ENCODE measurements around the gene ESYT3.

DNA sequence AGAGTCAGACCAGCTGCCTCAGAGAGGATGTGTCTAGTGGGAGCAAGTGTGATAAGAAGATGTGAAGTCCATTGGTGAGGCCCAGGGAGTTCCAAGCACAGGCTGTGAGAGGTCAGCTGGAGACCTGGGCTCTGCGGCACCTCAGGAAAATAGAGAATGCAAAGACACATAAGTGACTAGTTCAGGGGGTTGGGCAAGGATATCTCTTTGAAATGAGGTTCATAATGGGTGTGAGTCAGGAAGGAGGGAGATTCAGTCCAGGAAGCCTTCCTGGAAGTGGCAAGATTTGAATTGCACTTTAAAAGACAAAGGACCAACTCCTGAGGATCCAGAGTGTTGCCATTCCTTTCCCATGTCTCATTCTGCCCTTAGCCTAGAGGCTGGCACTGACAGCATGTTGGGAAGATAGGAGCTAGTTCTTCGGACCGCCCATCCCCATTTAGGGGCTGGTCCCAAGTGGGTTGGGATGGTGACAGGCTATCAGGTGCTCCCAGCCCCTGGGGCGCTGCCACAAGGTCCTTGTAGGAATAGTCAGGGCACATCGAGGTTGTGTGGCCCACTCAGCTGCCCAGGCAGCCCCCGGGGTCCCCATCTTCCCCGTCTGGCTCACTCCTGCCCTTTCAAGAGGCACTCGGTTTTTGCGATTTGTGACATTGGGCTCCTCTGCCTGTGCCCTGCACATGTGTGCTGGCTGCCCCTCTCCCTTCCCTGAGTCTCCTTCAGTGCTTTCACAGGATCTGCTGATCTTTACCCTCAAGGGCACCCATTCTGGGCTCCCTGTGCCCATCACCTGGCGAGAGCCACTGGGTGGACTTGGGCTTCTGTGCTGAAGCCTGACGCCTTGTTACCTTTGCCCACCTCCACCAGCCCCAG is 23.7 kb downstream of the ESYT3 start:
- TF ChIP-seq, protein P1, sequence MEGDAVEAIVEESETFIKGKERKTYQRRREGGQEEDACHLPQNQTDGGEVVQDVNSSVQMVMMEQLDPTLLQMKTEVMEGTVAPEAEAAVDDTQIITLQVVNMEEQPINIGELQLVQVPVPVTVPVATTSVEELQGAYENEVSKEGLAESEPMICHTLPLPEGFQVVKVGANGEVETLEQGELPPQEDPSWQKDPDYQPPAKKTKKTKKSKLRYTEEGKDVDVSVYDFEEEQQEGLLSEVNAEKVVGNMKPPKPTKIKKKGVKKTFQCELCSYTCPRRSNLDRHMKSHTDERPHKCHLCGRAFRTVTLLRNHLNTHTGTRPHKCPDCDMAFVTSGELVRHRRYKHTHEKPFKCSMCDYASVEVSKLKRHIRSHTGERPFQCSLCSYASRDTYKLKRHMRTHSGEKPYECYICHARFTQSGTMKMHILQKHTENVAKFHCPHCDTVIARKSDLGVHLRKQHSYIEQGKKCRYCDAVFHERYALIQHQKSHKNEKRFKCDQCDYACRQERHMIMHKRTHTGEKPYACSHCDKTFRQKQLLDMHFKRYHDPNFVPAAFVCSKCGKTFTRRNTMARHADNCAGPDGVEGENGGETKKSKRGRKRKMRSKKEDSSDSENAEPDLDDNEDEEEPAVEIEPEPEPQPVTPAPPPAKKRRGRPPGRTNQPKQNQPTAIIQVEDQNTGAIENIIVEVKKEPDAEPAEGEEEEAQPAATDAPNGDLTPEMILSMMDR (IDR thresholded peaks at IDR 0.05; ENCODE audit: insufficient read depth, low read length, poor library complexity, severe bottlenecking), result no peak
- TF ChIP-seq EZH2phosphoT487 (conservative IDR thresholded peaks at IDR 0.05; ENCODE audit: low read length), result no peak
